Pancreas (tissue), 10 donors: ENCODE results near the gene ISCA2. TPM values are rescaled to one million over a fixed set of nuclear protein-coding genes. Genes with fewer than 3 reads are reported as not detected.

Source experiments
- ATAC-seq, 4 donors: fragments of 200-7000 bp; cut with Tn5 transposase; one replicate each; pipeline versions ENCODE4 v1.8.0 to v1.9.1; 2020; ENCODE audit warnings: mild to moderate bottlenecking in 4 of 4, moderate library complexity in 4 of 4
- DNase-seq, 6 donors: peaks; one replicate each; pipeline ENCODE4 v3.0.0-alpha.2; 2020
- FAIRE-seq: peaks from 2 replicates; lab custom pipeline; 2012; peaks lifted over from hg19 to GRCh38; lab: Jason Lieb, UNC
- H3K27ac ChIP-seq, 4 donors: fragments of 200-600 bp; sonication (generic); 1 replicate in 3 of 4; 2 replicates in 1 of 4; pipeline versions ENCODE4 v1.5.0 to v1.8.0; 2020
- H3K27me3 ChIP-seq, 4 donors: fragments of 200-600 bp; one replicate each; pipeline ENCODE4 v1.8.0; 2021
- H3K36me3 ChIP-seq, 3 donors: fragments of 200-600 bp; sonication (generic) in 1 of 3; one replicate each; pipeline versions ENCODE4 v1.5.0 to v1.8.0; 2020 to 2021
- H3K4me1 ChIP-seq, 3 donors: fragments of 200-600 bp; one replicate each; pipeline ENCODE4 v1.8.0; 2021
- H3K4me3 ChIP-seq, 4 donors: fragments of 200-600 bp; sonication (generic) in 2 of 4; one replicate each; pipeline versions ENCODE4 v1.5.0 to v1.8.0; 2020 to 2021
- H3K9me3 ChIP-seq, 4 donors: fragments of 200-600 bp; one replicate each; pipeline ENCODE4 v1.8.0; 2021
- CTCF ChIP-seq, 4 donors: fragments of 200-600 bp; sonication (generic) in 3 of 4; IDR thresholded peaks; one replicate each; pipeline versions ENCODE4 v1.5.0 to v1.8.0; 2021; ENCODE audit warnings: antibody characterized with exemption in 4 of 4
- WGBS, 2 donors: extraction: QIAGEN DNeasy Blood & Tissue Kit; methylation state at CpG; one replicate each; pipeline ENCODE4 v1.1.7; 2013; 5-methylcytosine and 5-hydroxymethylcytosine counted together
- intact Hi-C, 3 donors: fragments of 100-400 bp; cut with DNase I; formaldehyde crosslinking; loops; one replicate each; pipeline versions ENCODE4 v1.11.1 to v1.14.2; 2022
- polyA plus RNA-seq, 2 donors: library from polyadenylated mRNA; stranded (reverse); fragments of 200-250 nt; gene quantifications; one replicate each; pipeline ENCODE4 v1.2.3, GENCODE V29; 2013
- total RNA-seq, 6 donors: library from RNA; stranded (reverse); fragmentation: NEBNext Ultra II Directional in 4 of 6; extraction: Animal tissue kit (Norgen Biotek cat#: 25700) in 4 of 6; gene quantifications; one replicate each; pipeline versions ENCODE4 v1.2.1 to v1.2.4, GENCODE V29; 2021 to 2023
- donor health status: healthy with polysubstance abuse.
- donor health status: DM: no; HTN: no; CAD: no; lungs with moderate emphysema.
- donor health status: DM: no; HTN: no; CAD: no.
- donor health status: control.
- donor health status: control.
- donor health status: Bipolar disorder and iron deficiency.
- donor health status: DM: yes; HTN: yes; CAD: no.
- donor health status: DM: no; HTN: no; CAD: no.
- donor health status: DM: no; HTN: no; CAD: no.
- donor health status: DM: yes; HTN: yes; CAD: no.

ISCA2 gene
- total and polyA plus RNA-seq, 8 donors: 7.7 to 23.4 (median 10.0) TPM

- FAIRE-seq (no peak), ATAC-seq (no peak), DNase-seq (no peak)
- WGBS, 2 donors: 89 to 91% methylated on average over 1 of the region's 1 CpG
- Histone ChIP-seq H3K27me3 (no peaks in the 10 kb centered on the region), H3K4me1 (peaks cover 0 to 27% (median 8%) of the 10 kb centered on the region in 3 donors), H3K4me3 (no peak overlapping the region), H3K36me3 (no peaks in the 10 kb centered on the region), H3K27ac (no peak overlapping the region), H3K9me3 (no peaks in the 10 kb centered on the region)
- intact Hi-C loops: no loop called here
- TF ChIP-seq CTCF (IDR thresholded peaks at IDR 0.05): no peak
These were observed 3.1 kb upstream of the ISCA2 start for GRCh38 chr14:74490486-74490885.

DNA sequence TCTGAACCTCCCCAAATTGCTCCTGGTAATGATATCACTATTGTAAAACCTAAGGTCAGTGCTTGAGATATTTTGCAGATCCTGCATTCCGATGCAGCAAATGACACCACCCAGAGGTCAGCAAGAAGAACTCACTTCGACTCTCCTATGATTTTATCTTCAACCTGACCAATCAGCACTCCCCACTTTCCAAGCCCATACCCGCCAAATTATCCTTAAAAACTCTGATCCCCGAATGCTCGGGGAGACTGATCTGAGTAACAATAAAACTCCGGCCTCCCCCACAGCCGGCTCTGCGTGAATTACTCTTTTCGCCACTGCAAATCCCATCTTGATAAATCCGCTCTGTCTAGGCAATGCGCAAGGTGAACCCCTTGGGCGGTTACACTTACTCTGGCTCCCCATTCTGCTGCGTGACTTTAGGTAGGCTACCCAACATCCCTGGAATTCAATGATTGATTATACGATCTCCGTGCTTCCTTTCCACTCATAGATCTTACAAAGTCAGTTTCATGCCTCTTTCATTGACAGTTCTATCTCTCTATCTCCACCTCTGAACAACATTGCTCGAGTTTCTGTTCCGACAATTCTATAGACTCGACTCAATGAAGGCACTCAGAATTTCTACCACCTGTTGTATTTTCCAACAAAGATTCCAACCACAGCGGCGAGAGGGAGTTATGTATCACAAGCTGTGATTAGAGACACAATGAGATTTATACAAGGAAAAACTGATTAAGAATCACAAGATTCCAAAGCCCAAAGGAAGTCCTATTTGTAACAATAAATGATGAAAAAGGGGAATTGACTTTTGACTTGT is 1.4 kb upstream of the ISCA2 start:
- Histone ChIP-seq H3K27me3 (no peaks in the 10 kb centered on the region), H3K9me3 (no peaks in the 10 kb centered on the region), H3K4me1 (peaks cover 0 to 30% (median 8%) of the 10 kb centered on the region in 3 donors), H3K4me3 (peak overlapping the region; percentile 54 to 94 (median 87)), H3K36me3 (no peaks in the 10 kb centered on the region), H3K27ac (peak overlapping the region in 3 of 4 donors; percentile 75 to 90 (median 86))
- ATAC-seq: no peak
- intact Hi-C loops: no loop called here
- no peak for TF ChIP-seq CTCF (IDR thresholded peaks at IDR 0.05)
- WGBS, 2 donors: 5% methylated on average over 20 of the region's 20 CpGs
- FAIRE-seq: no peak
- no peak for DNase-seq

GRCh38 chr14:74492776-74493342 is 706 bp upstream of the ISCA2 start, which contains the start of gene NPC2:
NPC2 (minus strand) TSS chr14:74493305; CDS start chr14:74493274, 31 bp downstream.
- FAIRE-seq (no peak), ATAC-seq (peak in 3 of 4 donors; percentile 3 to 17 (median 9)), DNase-seq (no peak)
- no peaks in the 10 kb centered on the region for H3K9me3 ChIP-seq
- peaks cover 0 to 26% (median 8%) of the 10 kb centered on the region in 3 donors for H3K4me1 ChIP-seq
- peak within 1 kb of the TSS; percentile 61 to 90 (median 80) for H3K27ac ChIP-seq
- peak within 1 kb of the TSS; percentile 86 to 97 (median 87) for H3K4me3 ChIP-seq
- H3K36me3 ChIP-seq: no peaks in the 10 kb centered on the region
- TF ChIP-seq CTCF (IDR thresholded peaks at IDR 0.05): no peak
- H3K27me3 ChIP-seq: no peaks in the 10 kb centered on the region
- intact Hi-C loops: no loop called here
- 0% methylated on average over 32 to 35 of the region's 35 CpGs for WGBS, 2 donors

DNA sequence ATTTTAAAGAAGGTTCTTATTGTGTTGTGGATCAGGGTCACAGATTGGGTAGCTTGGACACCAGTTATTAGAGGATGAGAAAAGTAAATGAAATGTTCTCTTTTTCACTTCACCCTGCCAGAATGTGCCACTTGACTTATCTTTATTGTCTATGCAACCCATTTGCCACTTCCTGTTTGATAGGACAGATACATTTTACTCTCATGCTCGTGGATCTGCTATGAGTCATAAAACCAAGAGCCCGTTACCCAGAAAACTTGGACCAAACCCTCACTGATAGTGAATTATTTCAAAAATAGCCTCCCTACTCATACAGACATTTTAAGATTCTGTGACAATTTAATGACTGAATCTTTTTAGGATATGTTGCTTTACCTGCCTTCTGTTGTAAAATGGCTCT is 1.8 kb downstream of the ISCA2 start:
- Histone ChIP-seq H3K36me3 (no peaks in the 10 kb centered on the region), H3K27me3 (no peaks in the 10 kb centered on the region), H3K4me1 (peaks cover 0 to 12% (median 0%) of the 10 kb centered on the region in 3 donors), H3K9me3 (no peaks in the 10 kb centered on the region), H3K27ac (no peak overlapping the region), H3K4me3 (no peak overlapping the region)
- intact Hi-C loops: no loop called here
- no peak for FAIRE-seq
- ATAC-seq: no peak
- 79 to 91% methylated on average over 2 of the region's 2 CpGs for WGBS, 2 donors
- no peak for TF ChIP-seq CTCF (IDR thresholded peaks at IDR 0.05)
- DNase-seq: no peak
